ENCODE results near the gene AOPEP.

DNA sequence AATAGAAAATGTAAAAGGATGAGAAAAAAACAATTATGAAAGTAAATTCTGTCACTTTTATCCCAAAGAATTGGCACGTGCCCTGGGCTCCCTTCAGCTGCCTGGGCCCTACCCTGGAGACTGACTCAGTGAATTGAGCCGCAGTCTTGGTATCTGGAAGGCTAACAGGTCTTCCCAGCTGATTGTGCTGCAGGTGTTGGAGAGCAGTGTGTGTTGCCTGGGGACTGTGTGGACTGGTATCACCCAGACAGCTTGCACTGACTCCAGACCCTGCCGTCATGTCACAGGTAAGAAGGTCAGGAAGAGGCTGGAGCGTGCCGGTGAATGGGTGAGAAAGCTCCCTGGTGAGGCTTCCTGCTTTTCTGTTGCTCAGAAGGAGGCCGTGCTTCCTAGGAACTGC is 83.3 kb downstream of the AOPEP start:
- TF ChIP-seq POLR2A (IDR thresholded peaks at IDR 0.05), result no peak
- TF ChIP-seq, protein P1, sequence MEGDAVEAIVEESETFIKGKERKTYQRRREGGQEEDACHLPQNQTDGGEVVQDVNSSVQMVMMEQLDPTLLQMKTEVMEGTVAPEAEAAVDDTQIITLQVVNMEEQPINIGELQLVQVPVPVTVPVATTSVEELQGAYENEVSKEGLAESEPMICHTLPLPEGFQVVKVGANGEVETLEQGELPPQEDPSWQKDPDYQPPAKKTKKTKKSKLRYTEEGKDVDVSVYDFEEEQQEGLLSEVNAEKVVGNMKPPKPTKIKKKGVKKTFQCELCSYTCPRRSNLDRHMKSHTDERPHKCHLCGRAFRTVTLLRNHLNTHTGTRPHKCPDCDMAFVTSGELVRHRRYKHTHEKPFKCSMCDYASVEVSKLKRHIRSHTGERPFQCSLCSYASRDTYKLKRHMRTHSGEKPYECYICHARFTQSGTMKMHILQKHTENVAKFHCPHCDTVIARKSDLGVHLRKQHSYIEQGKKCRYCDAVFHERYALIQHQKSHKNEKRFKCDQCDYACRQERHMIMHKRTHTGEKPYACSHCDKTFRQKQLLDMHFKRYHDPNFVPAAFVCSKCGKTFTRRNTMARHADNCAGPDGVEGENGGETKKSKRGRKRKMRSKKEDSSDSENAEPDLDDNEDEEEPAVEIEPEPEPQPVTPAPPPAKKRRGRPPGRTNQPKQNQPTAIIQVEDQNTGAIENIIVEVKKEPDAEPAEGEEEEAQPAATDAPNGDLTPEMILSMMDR (IDR thresholded peaks at IDR 0.05), result no peak
